B cell (primary cell): Measurements from ENCODE around the gene SLC24A4. TPM values are rescaled to one million over a fixed set of nuclear protein-coding genes. Genes with fewer than 3 reads are reported as not detected.

Experiments used
- ATAC-seq: fragments of 200-7000 bp; cut with Tn5 transposase; one replicate; pipeline ENCODE4 v1.10.0; 2021; ENCODE audit warnings: low read depth, mild to moderate bottlenecking, moderate number of reproducible peaks, moderate library complexity
- CTCF ChIA-PET: fragments of 350-600 bp; sonication (Branson Sonifier 250); formaldehyde crosslinking; loops from one replicate; lab custom pipeline; 2021; ENCODE audit warnings: antibody characterized with exemption, inconsistent platforms; lab: Charles Lee
- POLR2A ChIA-PET: fragments of 350-600 bp; sonication (Branson Sonifier 250); formaldehyde crosslinking; loops from one replicate; lab custom pipeline; 2021; ENCODE audit warnings: antibody characterized with exemption; lab: Charles Lee
- DNase-seq: peaks from one replicate; pipeline ENCODE4 v3.0.0; 2013
- H2AFZ ChIP-seq: 2 replicates; pipeline ENCODE4 v1.6.1; 2012; ENCODE audit warnings: mild to moderate bottlenecking, low read depth, low read length; ENCODE audit not compliant: insufficient read depth, poor library complexity, severe bottlenecking
- H3K27ac ChIP-seq, 2 donors: 1 replicate in 1 of 2; 2 replicates in 1 of 2; pipeline ENCODE4 v1.5.1; 2012 to 2013; ENCODE audit warnings: low read length in 2 of 2, mild to moderate bottlenecking in 2 of 2, moderate library complexity in 1 of 2
- H3K27me3 ChIP-seq, 4 experiments: fragments of 200-600 bp in 1 of 4; sonication (generic) in 1 of 4; replicated peaks in 1 of 4; 1 replicate in 2 of 4; 2 replicates in 2 of 4; pipeline versions ENCODE4 v1.6.1 to v1.7.0; 2013 to 2016; ENCODE audit warnings: low read length in 3 of 4, mild to moderate bottlenecking in 2 of 4, mixed read lengths in 1 of 4, moderate library complexity in 1 of 4; ENCODE audit not compliant: insufficient read depth in 4 of 4, control insufficient read depth in 3 of 4; ENCODE audit errors: control extremely low read depth in 1 of 4
- H3K36me3 ChIP-seq, 2 experiments: replicated peaks in 1 of 2; 1 replicate in 1 of 2; 2 replicates in 1 of 2; pipeline versions ENCODE4 v1.6.1 to v1.7.1; 2013; ENCODE audit warnings: low read length in 1 of 2; ENCODE audit not compliant: insufficient read depth in 2 of 2, control insufficient read depth in 1 of 2; ENCODE audit errors: control extremely low read depth in 1 of 2, extremely low read depth in 1 of 2
- H3K4me1 ChIP-seq, 2 donors: fragments of 200-600 bp in 1 of 2; sonication (generic) in 1 of 2; 1 replicate in 1 of 2; 2 replicates in 1 of 2; pipeline versions ENCODE4 v1.5.1 to v1.6.1; 2013 to 2017; ENCODE audit warnings: low read length in 2 of 2; ENCODE audit not compliant: control insufficient read depth in 2 of 2, insufficient read depth in 2 of 2
- H3K4me2 ChIP-seq: replicated peaks from 2 replicates; pipeline ENCODE3; 2012; ENCODE audit warnings: mild to moderate bottlenecking, low read depth, low read length; ENCODE audit not compliant: poor library complexity, severe bottlenecking
- H3K4me3 ChIP-seq, 5 experiments: fragments of 200-600 bp in 1 of 5; sonication (generic) in 1 of 5; 1 replicate in 3 of 5; 2 replicates in 2 of 5; pipeline versions ENCODE4 v1.5.1 to v1.7.0; 2011 to 2016; ENCODE audit warnings: low read length in 4 of 5, mild to moderate bottlenecking in 4 of 5, low read depth in 2 of 5, control low read depth in 1 of 5, moderate library complexity in 1 of 5; ENCODE audit not compliant: insufficient read depth in 1 of 5; ENCODE audit errors: control extremely low read depth in 1 of 5, extremely low read depth in 1 of 5
- H3K79me2 ChIP-seq: fragments of 200-600 bp; sonication (generic); one replicate; pipeline ENCODE4 v1.6.0; 2016; ENCODE audit warnings: low read length; ENCODE audit not compliant: control insufficient read depth, insufficient read depth
- H3K9ac ChIP-seq: fragments of 200-600 bp; sonication (generic); 2 replicates; pipeline ENCODE4 v1.6.1; 2017; ENCODE audit warnings: mild to moderate bottlenecking, low read length, moderate library complexity
- H3K9me3 ChIP-seq, 3 donors: one replicate each; pipeline versions ENCODE4 v1.6.1 to v1.7.1; 2013; ENCODE audit warnings: low read length in 2 of 3; ENCODE audit not compliant: control insufficient read depth in 2 of 3, insufficient read depth in 1 of 3; ENCODE audit errors: control extremely low read depth in 1 of 3
- H4K20me1 ChIP-seq: 2 replicates; pipeline ENCODE4 v1.6.0; 2012; ENCODE audit warnings: mild to moderate bottlenecking, low read length; ENCODE audit not compliant: insufficient read depth, control insufficient read depth, poor library complexity, severe bottlenecking
- H3K27ac Mint-ChIP-seq: one replicate; pipeline ENCODE4 v1.8.0; 2021; ENCODE audit warnings: mixed read lengths
- H3K27me3 Mint-ChIP-seq: one replicate; pipeline ENCODE4 v1.8.0; 2021; ENCODE audit warnings: mixed read lengths
- H3K4me1 Mint-ChIP-seq: one replicate; pipeline ENCODE4 v1.8.0; 2021; ENCODE audit warnings: mixed read lengths
- H3K4me3 Mint-ChIP-seq: one replicate; pipeline ENCODE4 v1.8.0; 2021; ENCODE audit warnings: mixed read lengths
- H3K9me3 Mint-ChIP-seq: one replicate; pipeline ENCODE4 v1.8.0; 2022; ENCODE audit warnings: mixed read lengths; ENCODE audit not compliant: insufficient read depth
- CTCF ChIP-seq: fragments of 200-600 bp; IDR thresholded peaks from one replicate; pipeline ENCODE4 v1.8.0; 2022; ENCODE audit warnings: antibody characterized with exemption, mild to moderate bottlenecking
- EZH2 ChIP-seq: IDR thresholded peaks from 2 replicates; pipeline ENCODE4 v1.6.1; 2012; ENCODE audit warnings: borderline replicate concordance, low read depth, mild to moderate bottlenecking, moderate library complexity, low read length; ENCODE audit not compliant: insufficient read depth, poor library complexity, severe bottlenecking
- WGBS: methylation state at CpG from one replicate; pipeline ENCODE4 v1.1.5; 2013; ENCODE audit warnings: missing lambda C conversion rate; ENCODE audit not compliant: insufficient coverage; 5-methylcytosine and 5-hydroxymethylcytosine counted together
- intact Hi-C: fragments of 100-400 bp; cut with micrococcal nuclease; formaldehyde crosslinking; loops from one replicate; pipeline ENCODE4 v1.10.0; 2022
- polyA plus RNA-seq: library from polyadenylated mRNA; depleted of rRNA; stranded (reverse); fragments of >200 nt; gene quantifications from 2 replicates; pipeline ENCODE4 v1.2.3, GENCODE V29; 2012
- total RNA-seq, 2 donors: library from RNA; stranded (reverse); fragments of 120-200 nt in 1 of 2; gene quantifications; 1 replicate in 1 of 2; 2 replicates in 1 of 2; pipeline versions ENCODE4 v1.2.3 to v1.2.4, GENCODE V29; 2013 to 2022

SLC24A4 gene
- total and polyA plus RNA-seq, 2 donors (not counting 1 experiment from before 2014, with no cell fraction given), result 0.19 TPM; not detected in 1

GRCh38 chr14:92280554-92281262 lies 42.3 kb upstream of the SLC24A4 start:
- POLR2A ChIA-PET, result no interaction called here

More at GRCh38 chr14:92280554-92281262, 42.3 kb upstream of the SLC24A4 start:
- Histone ChIP-seq H3K36me3 (no peaks in the 10 kb centered on the region), H3K4me2 (no peak overlapping the region), H3K27me3 (peaks cover 0 to 2% (median 0%) of the 10 kb centered on the region in 4 experiments), H3K4me1 (no peaks in the 10 kb centered on the region), H3K9ac (no peak overlapping the region), H3K4me3 (no peak overlapping the region), H3K79me2 (no peaks in the 10 kb centered on the region), H3K27ac (no peak overlapping the region), H3K9me3 (no peaks in the 10 kb centered on the region), H4K20me1 (no peaks in the 10 kb centered on the region), H2AFZ (no peak overlapping the region)
- no peak for ATAC-seq
- no peak for DNase-seq
- WGBS, result 89% methylated on average over 2 of the region's 4 CpGs
- Mint-ChIP-seq H3K27me3 (peaks cover 11% of the 10 kb centered on the region), H3K9me3 (no peaks in the 10 kb centered on the region), H3K4me3 (no peak overlapping the region), H3K4me1 (no peaks in the 10 kb centered on the region), H3K27ac (no peak overlapping the region)
- intact Hi-C loops, result no loop called here
- CTCF ChIA-PET, result no interaction called here
- TF ChIP-seq CTCF, result no peak
- TF ChIP-seq EZH2, result no peak
